T-helper 1 cell (primary cell): ENCODE data around the gene LIN7A.

Experiments
- DNase-seq, 5 donors: peaks; one replicate each; pipeline ENCODE4 v3.0.0-alpha.2; 2012 to 2020

The LIN7A gene

GRCh38 chr12:80745851-80746505, 191.8 kb downstream of the LIN7A start:
- DNase-seq, result no peak
